HCT116 (cell line): Measurements from ENCODE around the gene DLG2. TPM values are rescaled to one million over a fixed set of nuclear protein-coding genes. Genes with fewer than 3 reads are reported as not detected.

Experiments
- ATAC-seq: fragments of 200-7000 bp; cut with Tn5 transposase; 2 replicates; pipeline ENCODE4 v1.9.1; 2020; ENCODE audit warnings: mild to moderate bottlenecking, moderate library complexity
- BruUV-seq: library from RNA; stranded (reverse); fragments of 400-500 nt; replicated peaks from 2 replicates; lab custom pipeline; 2021; lab: Mats Ljungman, UMichigan
- CTCF ChIA-PET: fragments of 300-600 bp; sonication (Branson Sonifier 250); formaldehyde crosslinking; loops from one replicate; lab custom pipeline; 2021; ENCODE audit warnings: antibody characterized with exemption; lab: Charles Lee
- POLR2A ChIA-PET: fragments of 300-600, 350-600 bp; sonication (Branson Sonifier 250); formaldehyde crosslinking; loops from one replicate; lab custom pipeline; 2021; ENCODE audit warnings: antibody characterized with exemption; lab: Charles Lee
- RAD21 ChIA-PET, 2 experiments: fragments of 300-600 bp; sonication (Branson Sonifier 250); formaldehyde crosslinking; loops; one replicate each; lab custom pipeline; 2023; ENCODE audit warnings: low total read pairs in 2 of 2; ENCODE audit not compliant: uncharacterized antibody in 2 of 2, unreplicated experiment in 2 of 2, low non-redundant PET in 1 of 2; lab: Charles Lee
- DNase-seq: peaks from one replicate; pipeline ENCODE4 v3.0.0-alpha.2; 2010; ENCODE audit warnings: low read depth, low spot score
- H2AFZ ChIP-seq: fragments of 200-600 bp; shearing (Covaris generic), sonication (generic); 2 replicates; pipeline ENCODE4 v1.6.1; 2017; ENCODE audit warnings: low read depth, mixed run types, mixed read lengths, antibody characterized with exemption, low read length; ENCODE audit not compliant: poor library complexity, severe bottlenecking
- H3K27ac ChIP-seq: 2 replicates; pipeline ENCODE4 v1.5.1; 2012; ENCODE audit warnings: low read depth, low read length
- H3K27me3 ChIP-seq: fragments of 200-600 bp; sonication (generic); 2 replicates; pipeline ENCODE4 v1.6.1; 2016; ENCODE audit warnings: mixed run types, low read length, mixed read lengths; ENCODE audit not compliant: insufficient read depth
- H3K36me3 ChIP-seq, 2 experiments: fragments of 200-500 bp in 1 of 2; fragments of 200-600 bp in 1 of 2; sonication (Bioruptor generic) in 1 of 2; sonication (generic) in 1 of 2; 2 replicates each; pipeline versions ENCODE4 v1.5.1 to v1.6.1; 2014 to 2016; ENCODE audit warnings: low read length in 2 of 2, inconsistent platforms in 1 of 2, mixed read lengths in 1 of 2, mixed run types in 1 of 2; ENCODE audit not compliant: insufficient read depth in 2 of 2, control insufficient read depth in 1 of 2
- H3K4me1 ChIP-seq, 2 experiments: fragments of 200-600 bp in 1 of 2; sonication (generic) in 1 of 2; 2 replicates each; pipeline versions ENCODE4 v1.5.1 to v1.6.1; 2012 to 2017; ENCODE audit warnings: low read length in 2 of 2, inconsistent platforms in 1 of 2, mild to moderate bottlenecking in 1 of 2, mixed read lengths in 1 of 2, mixed run types in 1 of 2, moderate library complexity in 1 of 2; ENCODE audit not compliant: insufficient read depth in 2 of 2, control insufficient read depth in 1 of 2
- H3K4me2 ChIP-seq: fragments of 200-600 bp; sonication (generic); 2 replicates; pipeline ENCODE4 v1.6.1; 2017; ENCODE audit warnings: mixed run types, low read length, mixed read lengths
- H3K4me3 ChIP-seq, 2 experiments: fragments of 200-600 bp in 1 of 2; sonication (generic) in 1 of 2; replicated peaks in 1 of 2; 2 replicates each; pipeline ENCODE4 v1.5.1; 2011 to 2016; ENCODE audit warnings: low read length in 2 of 2, control low read depth in 1 of 2, low read depth in 1 of 2, mild to moderate bottlenecking in 1 of 2, mixed read lengths in 1 of 2, mixed run types in 1 of 2
- H3K79me2 ChIP-seq: fragments of 200-600 bp; sonication (generic); 2 replicates; pipeline ENCODE4 v1.6.1; 2017; ENCODE audit warnings: mild to moderate bottlenecking, mixed run types, low read length, moderate library complexity, mixed read lengths; ENCODE audit not compliant: insufficient read depth
- H3K9ac ChIP-seq: fragments of 200-600 bp; sonication (generic); 2 replicates; pipeline ENCODE4 v1.6.1; 2016; ENCODE audit warnings: low read length, mixed read lengths
- H3K9me2 ChIP-seq: fragments of 200-600 bp; sonication (generic), shearing (Covaris generic); 2 replicates; pipeline ENCODE4 v1.6.1; 2017; ENCODE audit warnings: mixed run types, mild to moderate bottlenecking, moderate library complexity; ENCODE audit not compliant: insufficient read depth
- H3K9me3 ChIP-seq, 2 experiments: fragments of 200-500 bp in 1 of 2; fragments of 200-600 bp in 1 of 2; sonication (Bioruptor generic) in 1 of 2; sonication (generic) in 1 of 2; 2 replicates each; pipeline ENCODE4 v1.6.1; 2014 to 2017; ENCODE audit warnings: low read length in 2 of 2, mixed read lengths in 2 of 2, inconsistent platforms in 1 of 2, low read depth in 1 of 2, mild to moderate bottlenecking in 1 of 2, mixed run types in 1 of 2, moderate library complexity in 1 of 2; ENCODE audit not compliant: control insufficient read depth in 1 of 2, insufficient read depth in 1 of 2
- H4K20me1 ChIP-seq: fragments of 200-600 bp; sonication (generic), shearing (Covaris generic); 2 replicates; pipeline ENCODE4 v1.6.1; 2017; ENCODE audit warnings: mixed run types, mild to moderate bottlenecking, moderate library complexity; ENCODE audit not compliant: insufficient read depth
- ATF3 ChIP-seq: IDR thresholded peaks from 2 replicates; pipeline ENCODE4 v1.6.1; 2012
- CBX3 ChIP-seq: IDR thresholded peaks from 2 replicates; pipeline ENCODE4 v1.6.1; 2012; ENCODE audit warnings: low read depth
- CTCF ChIP-seq, 3 experiments: fragments of 200-600 bp in 1 of 3; sonication (generic) in 1 of 3; IDR thresholded peaks in 2 of 3; conservative IDR thresholded peaks in 1 of 3; 2 replicates each; pipeline ENCODE4 v1.5.1; 2012 to 2017; ENCODE audit warnings: low read depth in 2 of 3, low read length in 2 of 3, antibody characterized with exemption in 1 of 3, borderline replicate concordance in 1 of 3, control low read depth in 1 of 3, mild to moderate bottlenecking in 1 of 3, mixed read lengths in 1 of 3, mixed run types in 1 of 3, moderate library complexity in 1 of 3; ENCODE audit not compliant: insufficient read depth in 1 of 3
- EGR1 ChIP-seq: IDR thresholded peaks from 2 replicates; pipeline ENCODE4 v1.6.1; 2012; ENCODE audit warnings: low read depth
- ELF1 ChIP-seq: IDR thresholded peaks from 2 replicates; pipeline ENCODE4 v1.6.1; 2012; ENCODE audit warnings: low read depth, borderline replicate concordance
- EZH2 ChIP-seq: fragments of 200-600 bp; sonication (generic); IDR thresholded peaks from 2 replicates; pipeline ENCODE4 v1.6.1; 2017; ENCODE audit warnings: antibody characterized with exemption, mixed run types
- EZH2phosphoT487 ChIP-seq: fragments of 200-600 bp; IDR thresholded peaks from 2 replicates; pipeline ENCODE4 v1.6.1; 2018; ENCODE audit warnings: antibody characterized with exemption, borderline replicate concordance
- FOSL1 ChIP-seq: IDR thresholded peaks from 2 replicates; pipeline ENCODE4 v1.6.1; 2012; ENCODE audit warnings: low read depth
- MAX ChIP-seq: IDR thresholded peaks from 2 replicates; pipeline ENCODE4 v1.6.1; 2012
- POLR2A ChIP-seq: IDR thresholded peaks from 2 replicates; pipeline ENCODE4 v1.7.0; 2011; ENCODE audit warnings: borderline replicate concordance; ENCODE audit not compliant: insufficient read depth, insufficient read length; ENCODE audit errors: extremely low read depth
- RAD21 ChIP-seq: IDR thresholded peaks from 2 replicates; pipeline ENCODE4 v1.6.1; 2012; ENCODE audit warnings: low read depth, mild to moderate bottlenecking
- REST ChIP-seq: IDR thresholded peaks from 2 replicates; pipeline ENCODE4 v1.6.1; 2012; ENCODE audit warnings: low read depth
- SIN3A ChIP-seq: IDR thresholded peaks from 2 replicates; pipeline ENCODE4 v1.6.1; 2012; ENCODE audit warnings: low read depth
- SP1 ChIP-seq: IDR thresholded peaks from 2 replicates; pipeline ENCODE4 v1.6.1; 2012; ENCODE audit warnings: low read depth
- SRF ChIP-seq: IDR thresholded peaks from 2 replicates; pipeline ENCODE4 v1.6.1; 2012; ENCODE audit warnings: low read depth
- TCF7L2 ChIP-seq: IDR thresholded peaks from 2 replicates; pipeline ENCODE4 v1.7.0; 2011; ENCODE audit warnings: borderline replicate concordance, inconsistent platforms; ENCODE audit not compliant: insufficient read depth, insufficient read length; ENCODE audit errors: extremely low read depth
- YY1 ChIP-seq: IDR thresholded peaks from 2 replicates; pipeline ENCODE4 v1.6.1; 2011; ENCODE audit warnings: low read length, low read depth, moderate library complexity, mild to moderate bottlenecking; ENCODE audit not compliant: insufficient replicate concordance; ENCODE audit errors: extremely low read depth
- ZFX ChIP-seq: fragments of 450-650 bp; IDR thresholded peaks from 2 replicates; pipeline ENCODE4 v1.6.1; 2017
- ZNF274 ChIP-seq: fragments of 200-500 bp; sonication (Bioruptor generic); IDR thresholded peaks from 2 replicates; pipeline ENCODE4 v1.6.1; 2014; ENCODE audit warnings: mild to moderate bottlenecking, low read depth, low read length, inconsistent platforms
- intact Hi-C: fragments of 100-400 bp; cut with micrococcal nuclease; formaldehyde crosslinking; loops from 2 replicates; pipeline ENCODE4 v1.10.0; 2022
- total RNA-seq: library from RNA; stranded (reverse); gene quantifications from one replicate; pipeline ENCODE4 v1.2.1, GENCODE V29; 2021; ENCODE audit not compliant: unreplicated experiment

Gene DLG2
- total RNA-seq, 1 experiment from 2014 or later = 2.4 TPM

GRCh38 chr11:83681031-83681781 is 1945.9 kb downstream of the DLG2 start:
- DNase-seq = no peak
- ChIA-PET CTCF (no interaction called here), POLR2A (no interaction called here), RAD21 (no interaction called here)
- no peaks in the 10 kb centered on the region for H3K36me3 ChIP-seq
- H3K27ac ChIP-seq = no peak overlapping the region
- H3K4me2 ChIP-seq = no peak overlapping the region
- intact Hi-C loops = no loop called here
- no peak overlapping the region for H2AFZ ChIP-seq
- no peaks in the 10 kb centered on the region; the same call in 1 of the 2 replicates for H4K20me1 ChIP-seq
- H3K4me3 ChIP-seq = no peak overlapping the region
- TF ChIP-seq SRF (no peak), ELF1 (no peak), ATF3 (no peak), EZH2 (no peak), RAD21 (no peak), ZFX (no peak), SP1 (no peak), FOSL1 (no peak), TCF7L2 (no peak), SIN3A (no peak), ZNF274 (no peak), REST (no peak), EGR1 (no peak), MAX (no peak), YY1 (no peak), CTCF (IDR thresholded peaks at IDR 0.05 in 2 of 3, conservative IDR thresholded peaks at IDR 0.05 in 1 of 3; ENCODE audit: borderline replicate concordance in 1 of 3, insufficient read depth in 1 of 3, low read depth in 2 of 3, low read length in 2 of 3) (no peak), CBX3 (no peak), EZH2phosphoT487 (no peak), POLR2A (no peak)
- H3K79me2 ChIP-seq = no peaks in the 10 kb centered on the region
- H3K9me2 ChIP-seq = no peaks in the 10 kb centered on the region
- no peak for ATAC-seq
- H3K9ac ChIP-seq = no peak overlapping the region
- peaks cover 38% of the 10 kb centered on the region for H3K27me3 ChIP-seq
- BruUV-seq = no TSS peak
- H3K4me1 ChIP-seq = no peaks in the 10 kb centered on the region
- no peaks in the 10 kb centered on the region for H3K9me3 ChIP-seq
